Osteocyte (in vitro differentiated cells): ENCODE results near the gene ARSB. TPM values are rescaled to one million over a fixed set of nuclear protein-coding genes. Genes with fewer than 3 reads are reported as not detected.

ENCODE experiments used
- DNase-seq: peaks from one replicate; pipeline ENCODE4 v3.0.0; 2021; ENCODE audit warnings: mixed read lengths; ENCODE audit not compliant: unreplicated experiment; ENCODE audit errors: extremely low spot score
- H3K27ac Mint-ChIP-seq: one replicate; pipeline ENCODE4 v1.8.0; 2021; ENCODE audit warnings: mild to moderate bottlenecking, mixed read lengths; ENCODE audit not compliant: unreplicated experiment
- H3K27me3 Mint-ChIP-seq: one replicate; pipeline ENCODE4 v1.8.0; 2021; ENCODE audit warnings: mixed read lengths; ENCODE audit not compliant: unreplicated experiment
- H3K36me3 Mint-ChIP-seq: one replicate; pipeline ENCODE4 v1.8.0; 2021; ENCODE audit warnings: mixed read lengths; ENCODE audit not compliant: unreplicated experiment
- H3K4me1 Mint-ChIP-seq: one replicate; pipeline ENCODE4 v1.8.0; 2021; ENCODE audit warnings: mixed read lengths; ENCODE audit not compliant: unreplicated experiment
- H3K4me3 Mint-ChIP-seq: one replicate; pipeline ENCODE4 v1.8.0; 2021; ENCODE audit warnings: mild to moderate bottlenecking, moderate library complexity, mixed read lengths; ENCODE audit not compliant: unreplicated experiment
- H3K9me3 Mint-ChIP-seq: one replicate; pipeline ENCODE4 v1.8.0; 2021; ENCODE audit warnings: mixed read lengths; ENCODE audit not compliant: unreplicated experiment
- CTCF ChIP-seq: fragments of 200-600 bp; sonication (generic); IDR thresholded peaks from 2 replicates; pipeline ENCODE4 v1.5.0; 2021; ENCODE audit warnings: antibody characterized with exemption, mild to moderate bottlenecking, moderate library complexity
- total RNA-seq: library from RNA; stranded (reverse); gene quantifications from 2 replicates; pipeline ENCODE4 v1.2.1, GENCODE V29; 2021

The ARSB gene
- total RNA-seq, 1 donor from 2014 or later: 34.9 TPM

- TF ChIP-seq CTCF: no peak
- peaks cover 49% of the 10 kb centered on the region for H3K4me1 Mint-ChIP-seq
- H3K36me3 Mint-ChIP-seq: peaks cover 7% of the 10 kb centered on the region
- no peaks in the 10 kb centered on the region for H3K27me3 Mint-ChIP-seq
- DNase-seq: no peak
- no peaks in the 10 kb centered on the region for H3K9me3 Mint-ChIP-seq
- H3K4me3 Mint-ChIP-seq: no peak overlapping the region
- H3K27ac Mint-ChIP-seq: no peak overlapping the region
Observed at GRCh38 chr5:78813906-78814530, 171.1 kb downstream of the ARSB start.

- DNase-seq: no peak
- no peaks in the 10 kb centered on the region for H3K9me3 Mint-ChIP-seq
- peaks cover 52% of the 10 kb centered on the region for H3K4me1 Mint-ChIP-seq
- H3K27ac Mint-ChIP-seq: no peak overlapping the region
- TF ChIP-seq CTCF: no peak
- no peaks in the 10 kb centered on the region for H3K27me3 Mint-ChIP-seq
- peaks cover 7% of the 10 kb centered on the region for H3K36me3 Mint-ChIP-seq
- no peak overlapping the region for H3K4me3 Mint-ChIP-seq
Observed at GRCh38 chr5:78813286-78813685, 171.8 kb downstream of the ARSB start.

GRCh38 chr5:78811866-78812265, 173.2 kb downstream of the ARSB start:
- Mint-ChIP-seq H3K27ac (peak overlapping the region; percentile 89), H3K27me3 (no peaks in the 10 kb centered on the region), H3K36me3 (peaks cover 4% of the 10 kb centered on the region), H3K4me3 (no peak overlapping the region), H3K9me3 (no peaks in the 10 kb centered on the region), H3K4me1 (peaks cover 64% of the 10 kb centered on the region)
- no peak for TF ChIP-seq CTCF
- no peak for DNase-seq

DNA sequence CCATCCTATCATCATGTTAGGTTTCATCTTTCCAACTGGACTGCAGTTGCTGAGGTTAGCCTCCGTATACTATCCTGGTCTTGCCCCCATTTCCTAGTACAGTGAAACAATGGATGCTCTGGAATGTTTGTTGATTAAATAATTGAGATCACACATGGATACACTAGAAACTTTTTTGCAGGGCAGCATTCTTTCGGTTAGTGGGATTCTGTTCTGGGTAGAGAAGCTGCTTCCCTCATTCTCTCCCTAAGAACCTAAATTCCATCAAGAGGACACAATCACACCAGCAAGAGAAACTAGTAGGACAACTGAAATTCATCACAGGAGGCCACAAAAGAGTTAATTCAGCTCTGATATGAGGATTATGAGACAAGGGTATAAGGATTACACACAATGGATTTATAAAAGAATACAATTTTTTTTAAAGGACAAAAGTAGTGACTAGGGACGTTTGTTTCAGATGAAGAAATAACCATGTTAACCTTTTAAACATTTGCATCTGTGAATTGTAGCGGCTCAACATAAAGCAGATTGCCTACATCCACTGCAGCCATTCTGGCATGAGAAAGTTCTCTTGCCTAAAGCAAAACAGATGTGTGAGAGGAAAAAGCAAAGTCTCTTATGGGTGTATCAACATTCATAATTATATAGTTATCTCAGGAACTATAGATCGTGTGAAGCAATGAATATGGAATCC, 173.8 kb downstream of the ARSB start:
- peak overlapping the region; percentile 2 for H3K4me3 Mint-ChIP-seq

More for the DNA sequence above, 173.8 kb downstream of the ARSB start:
- TF ChIP-seq CTCF: no peak
- Mint-ChIP-seq H3K9me3 (no peaks in the 10 kb centered on the region), H3K27ac (peak overlapping the region; percentile 89), H3K36me3 (peaks cover 4% of the 10 kb centered on the region), H3K27me3 (no peaks in the 10 kb centered on the region), H3K4me1 (peaks cover 70% of the 10 kb centered on the region)
- no peak for DNase-seq
